Erythroblast (primary cell): Measurements from ENCODE around the gene GABRG3.

Source experiments
- GATA1 ChIP-seq: IDR thresholded peaks from 2 replicates; pipeline ENCODE4 v1.6.1; 2011; ENCODE audit warnings: low read depth, mild to moderate bottlenecking, control low read depth, low read length, moderate library complexity
- POLR2A ChIP-seq: IDR thresholded peaks from 2 replicates; pipeline ENCODE4 v1.6.1; 2011; ENCODE audit warnings: mild to moderate bottlenecking, low read length

- no peak for TF ChIP-seq POLR2A
- TF ChIP-seq GATA1: no peak
Measured at GRCh38 chr15:27487846-27488245, 516.9 kb downstream of the GABRG3 start.
